Cardiac muscle cell (in vitro differentiated cells and primary cell): Measurements from ENCODE around the gene POU4F1. TPM values are rescaled to one million over a fixed set of nuclear protein-coding genes. Genes with fewer than 3 reads are reported as not detected.

Source experiments
- DNase-seq, 2 donors: peaks; one replicate each; pipeline versions ENCODE4 v3.0.0 to v3.0.0-alpha.2; 2010 to 2017; ENCODE audit warnings: low read depth in 1 of 2, low spot score in 1 of 2
- H3K27ac ChIP-seq: fragments of 200-600 bp; sonication (generic); 2 replicates; pipeline ENCODE4 v1.5.1; 2016
- H3K27me3 ChIP-seq: fragments of 200-600 bp; sonication (generic); 2 replicates; pipeline ENCODE4 v1.6.0; 2016; ENCODE audit warnings: control low read depth
- H3K36me3 ChIP-seq: fragments of 200-600 bp; sonication (generic); 2 replicates; pipeline ENCODE4 v1.5.1; 2016; ENCODE audit warnings: control low read depth
- H3K4me1 ChIP-seq: fragments of 200-600 bp; sonication (generic); 2 replicates; pipeline ENCODE4 v1.8.1; 2017; ENCODE audit warnings: low read depth, mild to moderate bottlenecking, mixed run types
- H3K4me3 ChIP-seq: fragments of 200-600 bp; sonication (generic); 2 replicates; pipeline ENCODE4 v1.5.1; 2016; ENCODE audit warnings: mild to moderate bottlenecking
- H3K9me3 ChIP-seq: fragments of 200-600 bp; sonication (generic); 2 replicates; pipeline ENCODE4 v1.5.1; 2017; ENCODE audit warnings: low read depth, mild to moderate bottlenecking, control low read depth
- polyA plus RNA-seq: library from polyadenylated mRNA; unstranded; fragments of >200 nt; fragmentation: Nextera tagmentation; extraction: Ambion mirVana; gene quantifications from 2 replicates; pipeline ENCODE4 v1.2.1, GENCODE V29; 2016
- total RNA-seq: library from RNA; depleted of rRNA; stranded (reverse); fragments of >200 nt; gene quantifications from 2 replicates; pipeline ENCODE4 v1.2.3, GENCODE V29; 2016
- TF ChIP-seq, protein P1 (sequence below): IDR thresholded peaks from 2 replicates; pipeline ENCODE4 v1.5.1; 2012; ENCODE audit warnings: low read depth, mild to moderate bottlenecking, low read length

The POU4F1 gene
- total and polyA plus RNA-seq, 2 experiments from 2014 or later, result 0.11 TPM; not detected in 1

GRCh38 chr13:78586706-78587105 lies 16.6 kb downstream of the POU4F1 start:
- peak in 1 of 2 donors; percentile 47 for DNase-seq
- TF ChIP-seq, protein P1, sequence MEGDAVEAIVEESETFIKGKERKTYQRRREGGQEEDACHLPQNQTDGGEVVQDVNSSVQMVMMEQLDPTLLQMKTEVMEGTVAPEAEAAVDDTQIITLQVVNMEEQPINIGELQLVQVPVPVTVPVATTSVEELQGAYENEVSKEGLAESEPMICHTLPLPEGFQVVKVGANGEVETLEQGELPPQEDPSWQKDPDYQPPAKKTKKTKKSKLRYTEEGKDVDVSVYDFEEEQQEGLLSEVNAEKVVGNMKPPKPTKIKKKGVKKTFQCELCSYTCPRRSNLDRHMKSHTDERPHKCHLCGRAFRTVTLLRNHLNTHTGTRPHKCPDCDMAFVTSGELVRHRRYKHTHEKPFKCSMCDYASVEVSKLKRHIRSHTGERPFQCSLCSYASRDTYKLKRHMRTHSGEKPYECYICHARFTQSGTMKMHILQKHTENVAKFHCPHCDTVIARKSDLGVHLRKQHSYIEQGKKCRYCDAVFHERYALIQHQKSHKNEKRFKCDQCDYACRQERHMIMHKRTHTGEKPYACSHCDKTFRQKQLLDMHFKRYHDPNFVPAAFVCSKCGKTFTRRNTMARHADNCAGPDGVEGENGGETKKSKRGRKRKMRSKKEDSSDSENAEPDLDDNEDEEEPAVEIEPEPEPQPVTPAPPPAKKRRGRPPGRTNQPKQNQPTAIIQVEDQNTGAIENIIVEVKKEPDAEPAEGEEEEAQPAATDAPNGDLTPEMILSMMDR, result peak; percentile 27
- no peaks in the 10 kb centered on the region for H3K36me3 ChIP-seq
- no peak overlapping the region for H3K27ac ChIP-seq
- H3K4me1 ChIP-seq, result no peaks in the 10 kb centered on the region
- H3K4me3 ChIP-seq, result no peak overlapping the region
- H3K9me3 ChIP-seq, result no peaks in the 10 kb centered on the region
- peaks cover 98% of the 10 kb centered on the region for H3K27me3 ChIP-seq

GRCh38 chr13:78576261-78576660 lies 27.1 kb downstream of the POU4F1 start:
- Histone ChIP-seq H3K27ac (no peak overlapping the region), H3K27me3 (peaks cover 8% of the 10 kb centered on the region), H3K4me3 (no peak overlapping the region), H3K9me3 (no peaks in the 10 kb centered on the region), H3K4me1 (no peaks in the 10 kb centered on the region), H3K36me3 (no peaks in the 10 kb centered on the region)
- no peak for DNase-seq
- TF ChIP-seq, protein P1, result no peak

- no peak for DNase-seq
- H3K36me3 ChIP-seq, result no peaks in the 10 kb centered on the region
- no peaks in the 10 kb centered on the region for H3K27me3 ChIP-seq
- TF ChIP-seq, protein P1, result no peak
- H3K4me1 ChIP-seq, result no peaks in the 10 kb centered on the region
- H3K27ac ChIP-seq, result no peak overlapping the region
- H3K4me3 ChIP-seq, result no peak overlapping the region
- H3K9me3 ChIP-seq, result no peaks in the 10 kb centered on the region
These were observed 30.9 kb downstream of the POU4F1 start for GRCh38 chr13:78572459-78572858.

GRCh38 chr13:78569029-78569428 lies 34.3 kb downstream of the POU4F1 start:
- Histone ChIP-seq H3K9me3 (no peaks in the 10 kb centered on the region), H3K4me3 (no peak overlapping the region), H3K27me3 (no peaks in the 10 kb centered on the region), H3K4me1 (no peaks in the 10 kb centered on the region), H3K27ac (no peak overlapping the region), H3K36me3 (no peaks in the 10 kb centered on the region)
- TF ChIP-seq, protein P1, result no peak
- no peak for DNase-seq

GRCh38 chr13:78566631-78567030 lies 36.7 kb downstream of the POU4F1 start:
- DNase-seq, result no peak
- H3K9me3 ChIP-seq, result no peaks in the 10 kb centered on the region
- H3K27me3 ChIP-seq, result peaks cover 10% of the 10 kb centered on the region
- H3K4me3 ChIP-seq, result no peak overlapping the region
- H3K27ac ChIP-seq, result no peak overlapping the region
- H3K36me3 ChIP-seq, result no peaks in the 10 kb centered on the region
- TF ChIP-seq, protein P1, result no peak
- no peaks in the 10 kb centered on the region for H3K4me1 ChIP-seq

- Histone ChIP-seq H3K4me1 (no peaks in the 10 kb centered on the region), H3K27ac (no peak overlapping the region), H3K36me3 (no peaks in the 10 kb centered on the region), H3K27me3 (peaks cover 13% of the 10 kb centered on the region), H3K4me3 (no peak overlapping the region), H3K9me3 (no peaks in the 10 kb centered on the region)
- TF ChIP-seq, protein P1, result no peak
- DNase-seq, result no peak
These were observed 41.0 kb downstream of the POU4F1 start for GRCh38 chr13:78562237-78562889.
